KMS-11 (cell line): ENCODE data around the gene GET4.
"Not testable (repeated sequence)": the region's sequence is repeated elsewhere in the genome, so short reads cannot be mapped to it uniquely, and the experiment has no call there.

Source experiments
- H2AFZ ChIP-seq: fragments of 200-600 bp; sonication (generic); 2 replicates; pipeline ENCODE4 v1.6.1; 2016; ENCODE audit warnings: antibody characterized with exemption, mixed run types, low read depth
- H3K27ac ChIP-seq: fragments of 200-600 bp; sonication (generic); 2 replicates; pipeline ENCODE4 v1.6.1; 2016; ENCODE audit warnings: mild to moderate bottlenecking, mixed run types
- H3K27me3 ChIP-seq: fragments of 200-600 bp; sonication (generic); 2 replicates; pipeline ENCODE4 v1.6.1; 2017; ENCODE audit warnings: mild to moderate bottlenecking, low read depth, mixed run types, moderate library complexity; ENCODE audit not compliant: insufficient read depth
- H3K36me3 ChIP-seq: fragments of 200-600 bp; sonication (generic); 2 replicates; pipeline ENCODE4 v1.6.1; 2017; ENCODE audit warnings: mild to moderate bottlenecking, mixed run types; ENCODE audit not compliant: insufficient read depth
- H3K4me1 ChIP-seq: fragments of 200-600 bp; sonication (generic); 2 replicates; pipeline ENCODE4 v1.6.1; 2016; ENCODE audit warnings: mild to moderate bottlenecking, low read depth, mixed run types; ENCODE audit not compliant: poor library complexity, severe bottlenecking
- H3K4me2 ChIP-seq: fragments of 200-600 bp; sonication (generic); 2 replicates; pipeline ENCODE4 v1.7.0; 2016; ENCODE audit warnings: mild to moderate bottlenecking, mixed run types
- H3K4me3 ChIP-seq: fragments of 200-600 bp; sonication (generic); IDR thresholded peaks from 2 replicates; pipeline ENCODE4 v1.6.1; 2017; ENCODE audit warnings: low read depth, low read length, mixed read lengths; ENCODE audit not compliant: insufficient read depth
- H3K79me2 ChIP-seq: fragments of 200-600 bp; sonication (generic); 2 replicates; pipeline ENCODE4 v1.6.1; 2016; ENCODE audit warnings: low read depth, mixed run types; ENCODE audit not compliant: insufficient read depth
- H3K9ac ChIP-seq: fragments of 200-600 bp; sonication (generic); 2 replicates; pipeline ENCODE4 v1.6.1; 2016; ENCODE audit warnings: mild to moderate bottlenecking, mixed run types
- H4K20me1 ChIP-seq: fragments of 200-600 bp; sonication (generic); 2 replicates; pipeline ENCODE4 v1.6.1; 2016; ENCODE audit warnings: mild to moderate bottlenecking, mixed run types; ENCODE audit not compliant: insufficient read depth
- TF ChIP-seq, protein P1 (sequence below): fragments of 200-600 bp; sonication (generic); conservative IDR thresholded peaks from 2 replicates; pipeline ENCODE4 v1.6.1; 2017; ENCODE audit warnings: low read depth, mild to moderate bottlenecking, antibody characterized with exemption, low read length, moderate library complexity, mixed read lengths

GET4 gene

DNA sequence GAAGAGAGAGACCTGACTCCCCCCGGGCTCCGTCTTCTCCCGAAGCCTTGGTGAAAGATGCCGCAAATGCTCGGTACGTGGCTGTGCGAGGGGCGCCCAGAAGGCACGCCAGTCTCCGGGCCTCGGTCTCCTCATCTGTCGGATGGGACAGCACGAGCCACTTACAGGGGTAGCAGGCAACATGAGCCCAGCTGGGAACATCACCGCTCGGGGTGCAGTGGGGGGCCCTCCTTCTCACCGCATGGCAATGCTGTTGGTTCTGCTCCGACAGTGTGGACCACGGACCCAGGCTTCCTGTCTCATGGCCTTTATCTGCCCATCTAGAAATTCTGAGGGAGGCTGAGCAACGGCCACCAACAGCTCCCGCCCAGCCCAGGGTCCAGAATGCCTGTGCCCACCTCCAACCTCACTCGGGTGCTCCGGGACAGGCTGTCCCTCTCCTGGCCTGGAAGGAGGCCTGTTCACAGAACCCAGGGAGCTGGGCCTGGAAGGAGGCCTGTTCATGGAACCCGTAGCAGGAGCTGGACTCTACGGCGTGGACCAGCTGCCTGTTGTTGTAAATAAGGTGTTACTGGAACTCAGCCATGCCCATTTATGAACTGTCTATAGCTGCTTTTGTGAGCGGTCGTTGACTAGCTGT is 62.3 kb downstream of the GET4 start:
- Histone ChIP-seq H2AFZ (no peak overlapping the region), H3K27me3 (peaks cover 38% of the 10 kb centered on the region), H3K9ac (no peak overlapping the region), H4K20me1 (no peaks in the 10 kb centered on the region), H3K4me1 (peaks cover 15% of the 10 kb centered on the region), H3K4me2 (no peak overlapping the region), H3K79me2 (no peaks in the 10 kb centered on the region), H3K36me3 (no peaks in the 10 kb centered on the region), H3K27ac (no peak overlapping the region), H3K4me3 (no peak overlapping the region)
- TF ChIP-seq, protein P1, sequence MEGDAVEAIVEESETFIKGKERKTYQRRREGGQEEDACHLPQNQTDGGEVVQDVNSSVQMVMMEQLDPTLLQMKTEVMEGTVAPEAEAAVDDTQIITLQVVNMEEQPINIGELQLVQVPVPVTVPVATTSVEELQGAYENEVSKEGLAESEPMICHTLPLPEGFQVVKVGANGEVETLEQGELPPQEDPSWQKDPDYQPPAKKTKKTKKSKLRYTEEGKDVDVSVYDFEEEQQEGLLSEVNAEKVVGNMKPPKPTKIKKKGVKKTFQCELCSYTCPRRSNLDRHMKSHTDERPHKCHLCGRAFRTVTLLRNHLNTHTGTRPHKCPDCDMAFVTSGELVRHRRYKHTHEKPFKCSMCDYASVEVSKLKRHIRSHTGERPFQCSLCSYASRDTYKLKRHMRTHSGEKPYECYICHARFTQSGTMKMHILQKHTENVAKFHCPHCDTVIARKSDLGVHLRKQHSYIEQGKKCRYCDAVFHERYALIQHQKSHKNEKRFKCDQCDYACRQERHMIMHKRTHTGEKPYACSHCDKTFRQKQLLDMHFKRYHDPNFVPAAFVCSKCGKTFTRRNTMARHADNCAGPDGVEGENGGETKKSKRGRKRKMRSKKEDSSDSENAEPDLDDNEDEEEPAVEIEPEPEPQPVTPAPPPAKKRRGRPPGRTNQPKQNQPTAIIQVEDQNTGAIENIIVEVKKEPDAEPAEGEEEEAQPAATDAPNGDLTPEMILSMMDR, result no peak

DNA sequence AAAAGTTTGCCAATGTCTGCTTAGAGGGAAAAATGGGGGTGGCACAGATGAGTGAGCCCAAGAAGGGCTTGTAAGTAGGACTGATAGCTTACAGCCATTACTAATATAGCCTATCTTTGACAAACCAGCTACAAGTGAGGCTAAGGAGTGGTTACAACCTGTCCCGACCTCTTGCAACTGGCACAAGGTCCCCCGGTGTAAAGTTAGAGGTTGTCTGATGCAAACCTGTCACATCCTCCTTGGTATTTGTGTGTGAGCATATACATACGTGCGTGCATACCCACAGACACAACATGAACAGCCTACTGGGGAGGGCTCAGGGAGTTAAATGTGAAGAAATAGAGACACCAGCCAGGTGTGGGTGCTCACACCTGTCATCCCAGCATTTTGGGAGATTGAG is 63.5 kb downstream of the GET4 start:
- no peaks in the 10 kb centered on the region for H4K20me1 ChIP-seq
- H3K4me3 ChIP-seq, result no peak overlapping the region
- peaks cover 15% of the 10 kb centered on the region for H3K4me1 ChIP-seq
- H3K79me2 ChIP-seq, result no peaks in the 10 kb centered on the region
- H3K9ac ChIP-seq, result no peak overlapping the region
- no peaks in the 10 kb centered on the region for H3K36me3 ChIP-seq
- H3K27me3 ChIP-seq, result peaks cover 42% of the 10 kb centered on the region
- TF ChIP-seq, protein P1, result no peak
- no peak overlapping the region for H3K27ac ChIP-seq
- H2AFZ ChIP-seq, result no peak overlapping the region
- H3K4me2 ChIP-seq, result no peak overlapping the region

DNA sequence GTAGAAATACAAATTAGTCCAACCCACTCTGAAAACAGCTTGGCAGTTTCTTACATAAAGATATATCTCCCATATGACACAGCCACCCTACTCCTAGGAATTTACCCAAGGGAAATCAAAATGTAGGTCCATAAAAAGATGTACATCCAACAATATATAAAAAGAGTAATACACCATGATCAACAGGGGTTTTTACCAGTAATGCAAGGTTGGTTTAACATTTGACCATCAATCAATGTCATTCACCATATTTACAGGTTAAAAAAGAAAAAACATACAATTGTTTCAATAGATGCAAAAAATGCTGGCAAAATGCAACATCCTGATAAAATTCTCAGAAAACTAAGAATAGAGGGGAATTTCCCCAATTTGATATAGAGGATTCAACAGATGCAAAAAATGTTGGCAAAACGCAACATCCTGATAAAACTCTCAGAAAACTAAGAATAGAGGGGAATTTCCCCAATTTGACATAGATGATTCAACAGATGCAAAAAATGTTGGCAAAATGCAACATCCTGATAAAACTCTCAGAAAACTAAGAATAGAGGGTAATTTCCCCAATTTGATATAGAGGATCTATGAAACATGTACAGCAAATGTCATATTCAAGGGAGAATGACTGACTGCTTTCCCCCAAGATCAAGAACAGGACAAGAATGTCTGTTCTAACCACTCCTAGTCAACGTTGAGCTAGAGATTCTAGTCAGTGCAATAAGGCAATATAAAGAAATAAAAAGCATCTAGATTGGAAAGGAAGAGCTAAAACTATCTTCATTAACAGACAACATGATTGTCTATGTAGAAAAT is 64.5 kb downstream of the GET4 start:
- Histone ChIP-seq H3K27me3 (peaks cover 42% of the 10 kb centered on the region), H4K20me1 (no peaks in the 10 kb centered on the region), H2AFZ (no peak overlapping the region), H3K79me2 (no peaks in the 10 kb centered on the region), H3K27ac (no peak overlapping the region), H3K36me3 (no peaks in the 10 kb centered on the region), H3K4me3 (no peak overlapping the region), H3K4me2 (no peak overlapping the region), H3K9ac (no peak overlapping the region), H3K4me1 (peaks cover 12% of the 10 kb centered on the region)
- TF ChIP-seq, protein P1, result no peak

DNA sequence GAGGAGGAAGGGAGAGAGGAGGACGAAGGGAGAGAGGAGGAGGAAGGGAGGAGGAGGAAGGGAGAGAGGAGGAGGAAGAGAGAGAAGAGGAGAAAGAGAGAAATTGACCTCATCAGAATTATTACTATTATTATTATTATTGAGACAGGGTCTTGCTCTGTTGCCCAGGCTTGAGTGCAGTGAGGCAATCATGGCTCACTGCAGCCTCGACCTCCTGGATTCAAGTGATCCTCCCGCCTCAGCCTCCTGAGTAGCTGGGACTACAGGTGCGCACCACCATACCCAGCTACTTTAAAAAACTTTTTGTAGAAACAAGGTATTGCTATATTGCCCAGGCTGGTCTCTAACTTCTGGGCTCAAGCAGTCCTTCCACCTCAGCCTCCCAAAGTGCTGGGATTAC is 67.4 kb downstream of the GET4 start:
- H3K9ac ChIP-seq, result not testable (repeated sequence)

DNA sequence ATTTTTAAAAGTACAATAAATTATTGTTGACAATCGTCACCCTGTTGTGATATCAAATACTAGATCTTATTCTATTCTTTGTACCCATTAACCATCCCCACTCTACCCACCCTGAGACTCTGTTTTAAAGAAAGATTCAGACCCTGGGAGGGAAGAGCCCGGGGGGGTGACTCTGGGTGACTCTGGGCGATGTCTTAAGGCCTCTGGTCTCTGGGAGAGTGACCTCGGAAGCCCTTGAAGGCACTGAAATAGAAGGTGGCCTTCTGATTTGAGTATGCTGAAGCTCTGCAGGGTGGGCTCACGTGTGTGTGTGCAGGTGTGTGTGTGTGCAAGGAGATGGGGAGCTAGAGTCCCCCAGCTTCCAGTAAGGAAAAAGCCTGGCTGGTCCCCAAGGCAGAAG is 68.4 kb downstream of the GET4 start:
- no peak overlapping the region for H3K9ac ChIP-seq
- H3K27me3 ChIP-seq, result peaks cover 32% of the 10 kb centered on the region
- no peak overlapping the region for H3K4me3 ChIP-seq
- H4K20me1 ChIP-seq, result no peaks in the 10 kb centered on the region
- H3K36me3 ChIP-seq, result no peaks in the 10 kb centered on the region
- TF ChIP-seq, protein P1, result no peak
- no peak overlapping the region for H2AFZ ChIP-seq
- peaks cover 7% of the 10 kb centered on the region for H3K4me1 ChIP-seq
- H3K79me2 ChIP-seq, result no peaks in the 10 kb centered on the region
- no peak overlapping the region for H3K27ac ChIP-seq
- H3K4me2 ChIP-seq, result no peak overlapping the region

More for the DNA sequence above, 67.4 kb downstream of the GET4 start:
- H3K4me3 ChIP-seq, H3K79me2 ChIP-seq, H3K4me2 ChIP-seq, H3K36me3 ChIP-seq, H3K27ac ChIP-seq, H3K4me1 ChIP-seq, H2AFZ ChIP-seq, H4K20me1 ChIP-seq: not testable (repeated sequence)
- H3K27me3 ChIP-seq, result peaks cover 35% of the 10 kb centered on the region
